Body of pancreas (tissue), 4 donors: ENCODE measurements around the gene DIS3L2.

ENCODE experiments used
- CTCF ChIP-seq, 7 experiments: fragments of 450-650 bp in 4 of 7; fragments of 200-600 bp in 3 of 7; sonication (generic) in 3 of 7; IDR thresholded peaks; one replicate each; pipeline ENCODE4 v1.5.1; 2016 to 2019; ENCODE audit warnings: antibody characterized with exemption in 7 of 7
- POLR2A ChIP-seq, 3 donors: fragments of 450-650 bp; IDR thresholded peaks; one replicate each; pipeline ENCODE4 v1.6.1; 2016; ENCODE audit warnings: antibody characterized with exemption in 3 of 3, mild to moderate bottlenecking in 2 of 3

DNA sequence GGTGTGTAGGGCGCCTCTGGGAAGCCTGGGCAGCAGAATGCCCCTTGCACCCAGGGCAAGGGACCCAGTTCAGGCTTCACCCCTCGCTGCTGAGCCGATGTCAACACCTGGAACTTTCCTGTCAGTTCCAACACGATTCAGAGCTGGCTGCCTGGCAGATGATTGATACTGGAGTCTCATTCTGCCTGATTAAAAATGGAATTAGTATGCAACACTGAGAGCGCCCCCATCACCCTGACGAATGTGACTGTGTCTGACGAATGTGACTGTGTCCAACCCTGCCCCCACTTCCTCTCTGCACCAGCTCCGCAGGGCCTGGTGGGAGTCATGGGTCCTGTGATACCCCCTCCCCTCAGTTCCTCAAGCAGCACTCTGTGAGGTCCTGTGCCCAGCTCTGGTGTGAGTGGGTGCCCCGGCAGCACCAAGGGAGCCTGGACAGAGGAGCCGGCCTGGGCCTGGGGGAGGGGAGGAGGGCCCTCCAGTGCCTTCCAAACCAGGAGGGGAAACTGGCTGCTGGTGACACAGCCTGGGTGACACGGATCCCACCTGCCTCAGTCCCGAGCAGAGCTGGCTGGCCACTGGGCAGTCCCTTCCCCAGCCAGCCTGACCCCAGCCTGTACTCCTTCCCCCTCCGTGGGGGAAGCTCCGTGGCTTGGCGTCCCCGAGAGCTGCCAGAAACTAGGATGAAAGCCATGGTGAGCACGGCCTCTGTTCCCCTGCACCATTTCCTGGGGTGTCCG is 375.6 kb downstream of the DIS3L2 start:
- TF ChIP-seq CTCF (IDR thresholded peaks at IDR 0.05) (no peak), POLR2A (IDR thresholded peaks at IDR 0.05) (no peak)
